C4-2B (cell line): Measurements from ENCODE around the gene TMEM87B.

Source experiments
- H3K27ac ChIP-seq: fragments of 450-650 bp; 2 replicates; pipeline ENCODE4 v1.5.1; 2017
- ZFX ChIP-seq: fragments of 450-650 bp; IDR thresholded peaks from 2 replicates; pipeline ENCODE4 v1.6.1; 2017
- TF ChIP-seq, protein P1 (sequence below): fragments of 450-650 bp; conservative IDR thresholded peaks from 2 replicates; pipeline ENCODE4 v1.5.1; 2017; ENCODE audit warnings: mild to moderate bottlenecking

Gene TMEM87B

DNA sequence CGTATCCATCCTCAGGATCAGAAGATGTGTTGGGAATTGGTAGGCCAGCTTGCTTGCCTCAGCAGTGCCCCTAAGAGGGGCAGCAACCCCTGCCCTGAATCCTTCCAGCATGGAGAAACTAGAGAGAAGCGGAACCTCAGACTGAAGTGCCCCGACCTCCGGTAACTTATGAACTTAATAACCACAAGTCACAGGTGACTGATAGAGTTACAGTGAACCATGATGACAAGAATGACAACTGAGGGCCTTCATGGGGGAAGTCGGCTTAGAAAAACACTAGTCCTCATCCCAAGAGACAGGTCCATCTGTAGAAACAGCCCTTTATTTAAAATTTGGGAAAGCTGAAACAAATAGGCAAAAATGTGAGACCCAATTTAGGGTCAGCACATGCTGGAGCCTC lies 42.5 kb upstream of the TMEM87B start:
- no peak for TF ChIP-seq ZFX
- TF ChIP-seq, protein P1, sequence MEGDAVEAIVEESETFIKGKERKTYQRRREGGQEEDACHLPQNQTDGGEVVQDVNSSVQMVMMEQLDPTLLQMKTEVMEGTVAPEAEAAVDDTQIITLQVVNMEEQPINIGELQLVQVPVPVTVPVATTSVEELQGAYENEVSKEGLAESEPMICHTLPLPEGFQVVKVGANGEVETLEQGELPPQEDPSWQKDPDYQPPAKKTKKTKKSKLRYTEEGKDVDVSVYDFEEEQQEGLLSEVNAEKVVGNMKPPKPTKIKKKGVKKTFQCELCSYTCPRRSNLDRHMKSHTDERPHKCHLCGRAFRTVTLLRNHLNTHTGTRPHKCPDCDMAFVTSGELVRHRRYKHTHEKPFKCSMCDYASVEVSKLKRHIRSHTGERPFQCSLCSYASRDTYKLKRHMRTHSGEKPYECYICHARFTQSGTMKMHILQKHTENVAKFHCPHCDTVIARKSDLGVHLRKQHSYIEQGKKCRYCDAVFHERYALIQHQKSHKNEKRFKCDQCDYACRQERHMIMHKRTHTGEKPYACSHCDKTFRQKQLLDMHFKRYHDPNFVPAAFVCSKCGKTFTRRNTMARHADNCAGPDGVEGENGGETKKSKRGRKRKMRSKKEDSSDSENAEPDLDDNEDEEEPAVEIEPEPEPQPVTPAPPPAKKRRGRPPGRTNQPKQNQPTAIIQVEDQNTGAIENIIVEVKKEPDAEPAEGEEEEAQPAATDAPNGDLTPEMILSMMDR = no peak
- H3K27ac ChIP-seq = no peak overlapping the region

- no peak overlapping the region for H3K27ac ChIP-seq
- TF ChIP-seq, protein P1 = no peak
- no peak for TF ChIP-seq ZFX
These were observed 36.2 kb upstream of the TMEM87B start for GRCh38 chr2:112018846-112019245.

DNA sequence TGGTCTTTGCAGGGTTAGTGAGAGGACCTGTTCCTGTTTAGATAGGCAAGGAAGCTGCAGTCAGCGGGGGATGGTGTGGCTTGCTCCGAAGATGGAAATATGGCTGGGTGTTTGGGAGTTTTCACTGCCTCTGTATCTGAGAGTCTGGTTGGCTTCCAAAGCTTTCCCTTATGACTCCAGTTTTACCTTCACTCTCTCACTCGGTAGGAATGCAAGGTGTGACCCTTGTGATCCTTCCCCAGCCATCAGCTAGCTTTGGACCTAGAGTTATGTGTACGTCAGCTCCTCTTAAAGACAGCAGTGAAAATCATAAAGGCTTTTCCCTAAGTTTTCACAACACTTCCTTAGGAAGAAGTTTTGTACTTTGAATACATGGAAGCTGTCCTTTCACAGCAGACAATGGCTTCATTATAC lies 35.5 kb upstream of the TMEM87B start:
- TF ChIP-seq, protein P1 = no peak
- TF ChIP-seq ZFX = no peak
- H3K27ac ChIP-seq = no peak overlapping the region

GRCh38 chr2:112020561-112020960 lies 34.5 kb upstream of the TMEM87B start:
- no peak overlapping the region for H3K27ac ChIP-seq
- no peak for TF ChIP-seq ZFX
- TF ChIP-seq, protein P1 = no peak

DNA sequence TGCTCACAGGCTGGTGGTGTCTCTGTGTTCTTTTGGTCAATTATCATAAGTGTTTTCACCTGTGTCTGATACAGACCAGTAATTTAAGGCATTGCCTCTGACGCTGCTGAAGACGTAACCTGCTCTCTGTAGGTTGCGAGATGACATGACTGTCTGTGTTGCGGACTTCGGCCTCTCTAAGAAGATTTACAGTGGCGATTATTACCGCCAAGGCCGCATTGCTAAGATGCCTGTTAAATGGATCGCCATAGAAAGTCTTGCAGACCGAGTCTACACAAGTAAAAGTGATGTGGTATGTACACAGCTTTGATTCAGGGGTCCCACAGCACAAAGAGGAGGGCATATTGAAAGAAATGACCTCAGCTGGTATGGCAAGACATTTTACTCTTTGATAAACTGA lies 33.8 kb upstream of the TMEM87B start:
- H3K27ac ChIP-seq = no peak overlapping the region
- no peak for TF ChIP-seq ZFX
- TF ChIP-seq, protein P1 = no peak

DNA sequence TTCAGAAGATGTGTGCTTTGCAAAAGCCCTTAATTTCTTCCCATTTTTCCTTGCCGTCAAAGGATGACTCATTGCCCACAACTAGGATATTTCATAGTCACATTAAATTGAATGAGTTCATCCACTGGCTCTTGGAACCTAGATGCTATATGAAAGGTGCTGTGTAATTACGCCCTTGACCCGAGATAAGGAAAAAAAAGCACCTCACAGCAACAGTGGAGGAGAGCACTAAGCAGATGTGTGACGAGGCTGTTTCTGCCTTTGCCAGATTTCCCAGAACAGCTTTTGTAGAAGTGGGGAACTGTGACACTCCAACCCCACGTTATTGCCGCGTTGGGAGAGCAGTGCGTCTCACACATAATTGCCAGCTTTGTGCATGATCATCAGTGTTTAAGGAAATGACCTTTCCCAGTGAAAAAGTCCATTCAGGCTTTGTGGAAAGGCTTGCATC lies 33.3 kb upstream of the TMEM87B start:
- TF ChIP-seq, protein P1 = no peak
- no peak for TF ChIP-seq ZFX
- no peak overlapping the region for H3K27ac ChIP-seq

GRCh38 chr2:112023707-112024106 lies 31.4 kb upstream of the TMEM87B start:
- no peak for TF ChIP-seq ZFX
- TF ChIP-seq, protein P1 = no peak
- no peak overlapping the region for H3K27ac ChIP-seq
